HepG2 (cell line): ENCODE measurements around the gene MSI2. TPM values are rescaled to one million over a fixed set of nuclear protein-coding genes. Genes with fewer than 3 reads are reported as not detected.

ENCODE experiments used
- CENPT ChIP-seq: sonication (generic); formaldehyde crosslinking; IDR thresholded peaks from 2 replicates; pipeline ENCODE4 v1.8.0; 2022; ENCODE audit warnings: low read depth, mild to moderate bottlenecking, moderate library complexity, missing genetic modification reagents
- E2F2 ChIP-seq: sonication (generic); formaldehyde crosslinking; IDR thresholded peaks from 2 replicates; pipeline ENCODE4 v1.4.0; 2020; ENCODE audit warnings: missing genetic modification reagents, borderline replicate concordance
- FOXO1 ChIP-seq: sonication (generic); formaldehyde crosslinking; IDR thresholded peaks from 2 replicates; pipeline ENCODE4 v1.4.0; 2020; ENCODE audit warnings: missing genetic modification reagents
- HIC2 ChIP-seq: sonication (generic); formaldehyde crosslinking; IDR thresholded peaks from 2 replicates; pipeline ENCODE4 v1.9.0; 2022; ENCODE audit warnings: low read depth, missing genetic modification reagents
- JUND ChIP-seq: sonication (generic); formaldehyde crosslinking; IDR thresholded peaks from 2 replicates; pipeline ENCODE4 v1.8.0; 2022; ENCODE audit warnings: mild to moderate bottlenecking, missing genetic modification reagents
- KIAA2018 ChIP-seq: sonication (generic); formaldehyde crosslinking; IDR thresholded peaks from 2 replicates; pipeline ENCODE4 v1.5.0; 2020; ENCODE audit warnings: mild to moderate bottlenecking, missing genetic modification reagents, borderline replicate concordance
- NFYB ChIP-seq: sonication (generic); formaldehyde crosslinking; IDR thresholded peaks from 2 replicates; pipeline ENCODE4 v1.4.0; 2020; ENCODE audit warnings: missing genetic modification reagents
- NR3C1 ChIP-seq: sonication (generic); formaldehyde crosslinking; IDR thresholded peaks from 2 replicates; pipeline ENCODE4 v1.4.0; 2020; ENCODE audit warnings: missing genetic modification reagents
- THAP11 ChIP-seq: IDR thresholded peaks from 2 replicates; pipeline ENCODE4 v1.6.1; 2016; ENCODE audit warnings: missing biosample characterization, missing genetic modification reagents
- ZBTB20 ChIP-seq: sonication (generic); formaldehyde crosslinking; IDR thresholded peaks from 2 replicates; pipeline ENCODE4 v1.8.1; 2023; ENCODE audit warnings: missing genetic modification reagents, low read depth, mild to moderate bottlenecking, borderline replicate concordance
- ZNF879 ChIP-seq: sonication (generic); formaldehyde crosslinking; IDR thresholded peaks from 2 replicates; pipeline ENCODE4 v1.8.1; 2023; ENCODE audit warnings: missing genetic modification reagents
- ZNF883 ChIP-seq: sonication (generic); formaldehyde crosslinking; IDR thresholded peaks from 2 replicates; pipeline ENCODE4 v1.5.1; 2020; ENCODE audit warnings: mild to moderate bottlenecking, missing genetic modification reagents; ENCODE audit errors: not compliant biosample characterization
- polyA plus RNA-seq, 8 experiments: library from polyadenylated mRNA; depleted of rRNA in 3 of 8; stranded (reverse) in 7 of 8; unstranded in 1 of 8; fragments of >200 nt; fragmentation: Illumina TruSeq in 4 of 8; extraction: Trizol in 4 of 8; gene quantifications; 2 replicates each; pipeline versions ENCODE4 v1.2.1 to v1.2.3, GENCODE V29; 2011 to 2016; ENCODE audit warnings: low read depth in 4 of 8, missing spikeins in 1 of 8, mixed read lengths in 1 of 8; ENCODE audit not compliant: insufficient read depth in 1 of 8
- total RNA-seq, 5 experiments: library from RNA; depleted of rRNA; stranded (reverse); fragments of >200 nt; fragmentation: Illumina TruSeq; extraction: Trizol; gene quantifications; 2 replicates each; pipeline ENCODE4 v1.2.3, GENCODE V29; 2016; ENCODE audit warnings: low read depth in 1 of 5

Gene MSI2
- total and polyA plus RNA-seq, 2 of the 13 experiments (the other 11 are each of a cell fraction or from before 2014, with no cell fraction given), result 77.5 to 78.4 TPM

- no peak for TF ChIP-seq KIAA2018 (CRISPR knock-in tag)
- TF ChIP-seq NR3C1 (CRISPR knock-in tag), result no peak
- peak; percentile 76; the same call in 1 of the 2 replicates for TF ChIP-seq JUND (CRISPR knock-in tag)
- TF ChIP-seq ZNF879 (CRISPR knock-in tag), result no peak
- peak; percentile 71; the same call in 1 of the 2 replicates for TF ChIP-seq HIC2
- no peak for TF ChIP-seq E2F2 (CRISPR knock-in tag)
- no peak for TF ChIP-seq CENPT (CRISPR knock-in tag)
- no peak for TF ChIP-seq NFYB (CRISPR knock-in tag)
- TF ChIP-seq ZBTB20, result no peak
- no peak for TF ChIP-seq ZNF883 (CRISPR knock-in tag)
- peak; percentile 89 for TF ChIP-seq FOXO1
- peak; percentile 86 for TF ChIP-seq THAP11 (CRISPR knock-in tag)
- TF ChIP-seq, all 625 proteins: peak for 262
Measured at GRCh38 chr17:57516290-57517230, 260.2 kb downstream of the MSI2 start (continued).
